Ovary (tissue), 3 donors: ENCODE measurements around the gene RPRD1B.

Experiments used
- CTCF ChIP-seq, 3 donors: fragments of 450-650 bp in 2 of 3; fragments of 200-600 bp in 1 of 3; IDR thresholded peaks; one replicate each; pipeline versions ENCODE4 v1.5.1 to v1.8.0; 2016 to 2022; ENCODE audit warnings: antibody characterized with exemption in 3 of 3, mild to moderate bottlenecking in 1 of 3
- POLR2A ChIP-seq: fragments of 450-650 bp; IDR thresholded peaks from one replicate; pipeline ENCODE4 v1.6.1; 2017; ENCODE audit warnings: antibody characterized with exemption, mild to moderate bottlenecking, moderate library complexity
- donor health status: DM: no; HTN: no; CAD: no.

DNA sequence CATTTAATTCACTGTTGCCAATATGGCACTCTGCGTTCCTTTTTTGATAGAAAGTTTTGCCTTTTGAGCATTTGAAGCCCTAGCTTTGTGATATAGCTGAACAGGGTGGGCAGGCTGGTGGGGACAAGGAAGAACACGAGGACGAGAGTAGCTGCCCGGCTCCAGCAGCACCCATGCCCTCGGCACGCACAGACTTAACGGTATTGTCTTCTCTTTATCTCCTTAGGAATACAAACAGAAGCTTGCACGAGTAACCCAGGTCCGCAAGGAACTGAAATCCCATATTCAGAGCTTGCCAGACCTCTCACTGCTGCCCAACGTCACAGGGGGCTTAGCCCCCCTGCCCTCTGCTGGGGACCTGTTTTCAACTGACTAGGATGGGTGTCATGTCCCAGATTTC, 56.0 kb downstream of the RPRD1B start:
- no peak for TF ChIP-seq CTCF (IDR thresholded peaks at IDR 0.05)
- no peak for TF ChIP-seq POLR2A
